Measurements from ENCODE around the gene TRABD. TPM values are rescaled to one million over a fixed set of nuclear protein-coding genes. Genes with fewer than 3 reads are reported as not detected.

The TRABD gene
- total RNA-seq, 2 experiments from 2014 or later = 115 to 129 TPM

DNA sequence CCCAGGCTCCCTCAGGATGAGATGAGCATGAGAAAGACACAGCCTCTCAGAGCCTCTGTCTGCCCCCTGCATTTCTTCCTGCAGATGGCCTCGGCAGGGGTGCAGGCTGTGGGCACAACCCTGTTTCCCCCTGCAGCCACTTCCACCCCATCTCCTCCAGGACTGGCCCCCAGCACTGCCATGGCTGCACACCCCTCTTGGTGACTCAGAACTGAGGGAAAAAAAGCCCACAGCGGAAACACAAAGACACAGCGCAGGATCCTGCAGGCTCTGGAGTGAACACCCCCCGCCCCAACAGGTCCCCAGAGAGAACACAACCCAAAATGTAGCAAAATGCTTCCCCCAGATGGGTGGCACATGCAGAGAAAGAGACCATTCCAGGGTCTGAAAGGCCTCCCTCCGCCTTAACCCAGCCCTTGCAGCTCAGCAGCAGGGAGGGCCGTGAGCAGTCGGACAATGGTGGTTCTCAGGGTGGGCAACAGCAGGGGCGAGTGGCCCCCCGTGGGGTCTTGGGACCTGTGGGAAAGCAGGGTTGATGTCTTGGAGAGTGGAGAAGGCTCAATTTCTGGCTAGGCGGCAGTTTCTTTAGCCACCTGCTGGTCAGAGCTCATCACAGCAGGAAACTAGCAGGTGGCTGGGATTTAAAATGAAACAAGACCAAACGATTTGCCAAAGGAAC is 51.2 kb downstream of the TRABD start:
- no peak overlapping the region for H3K4me3 Mint-ChIP-seq
- CTCF ChIA-PET = interaction anchor here (0.6 to 1.9 kb wide), 5 partner anchors 14 to 214 kb away, joined by 3 to 9 read pairs (median 3); partner anchors contain the start of gene HDAC10
- H3K27me3 Mint-ChIP-seq (ENCODE audit: low read depth) = no peaks in the 10 kb centered on the region
- DNase-seq (no peak), ATAC-seq (no peak)
- peaks cover 22% of the 10 kb centered on the region for H3K4me1 Mint-ChIP-seq (ENCODE audit: low read depth)
- H3K36me3 Mint-ChIP-seq (ENCODE audit: low read depth) = peaks cover 46% of the 10 kb centered on the region
- POLR2A ChIA-PET = no interaction called here
- H3K27ac Mint-ChIP-seq = no peak overlapping the region
- H3K9me3 Mint-ChIP-seq (ENCODE audit: insufficient read depth) = no peaks in the 10 kb centered on the region

DNA sequence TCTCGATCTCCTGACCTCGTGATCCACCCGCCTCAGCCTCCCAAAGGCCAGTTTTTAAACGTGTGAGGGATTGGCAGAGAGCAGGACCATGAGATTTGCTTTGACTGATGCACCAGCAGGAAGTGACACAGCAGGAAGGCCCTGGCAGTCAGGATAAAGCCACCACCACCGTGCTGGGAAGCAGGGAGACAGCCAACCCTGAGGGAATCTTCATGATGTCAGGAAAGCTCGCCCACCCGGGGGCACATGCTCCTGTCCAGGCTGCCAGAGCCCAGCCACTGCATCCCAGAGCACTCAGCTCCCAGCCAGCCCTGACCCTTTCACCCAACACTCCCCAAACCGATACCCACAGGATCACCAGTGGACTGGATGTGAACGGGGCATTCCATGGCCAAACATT is 53.0 kb downstream of the TRABD start:
- Mint-ChIP-seq H3K4me1 (ENCODE audit: low read depth) (peaks cover 35% of the 10 kb centered on the region), H3K36me3 (ENCODE audit: low read depth) (peaks cover 41% of the 10 kb centered on the region), H3K4me3 (no peak overlapping the region), H3K9me3 (ENCODE audit: insufficient read depth) (no peaks in the 10 kb centered on the region), H3K27ac (no peak overlapping the region), H3K27me3 (ENCODE audit: low read depth) (no peaks in the 10 kb centered on the region)
- CTCF ChIA-PET = interaction anchor here (0.7 to 3.0 kb wide), 2 partner anchors 12 to 472 kb away, joined by 3 to 9 read pairs; partner anchors contain the start of gene HDAC10
- no peak for ATAC-seq
- no peak for DNase-seq
- POLR2A ChIA-PET = no interaction called here

DNA sequence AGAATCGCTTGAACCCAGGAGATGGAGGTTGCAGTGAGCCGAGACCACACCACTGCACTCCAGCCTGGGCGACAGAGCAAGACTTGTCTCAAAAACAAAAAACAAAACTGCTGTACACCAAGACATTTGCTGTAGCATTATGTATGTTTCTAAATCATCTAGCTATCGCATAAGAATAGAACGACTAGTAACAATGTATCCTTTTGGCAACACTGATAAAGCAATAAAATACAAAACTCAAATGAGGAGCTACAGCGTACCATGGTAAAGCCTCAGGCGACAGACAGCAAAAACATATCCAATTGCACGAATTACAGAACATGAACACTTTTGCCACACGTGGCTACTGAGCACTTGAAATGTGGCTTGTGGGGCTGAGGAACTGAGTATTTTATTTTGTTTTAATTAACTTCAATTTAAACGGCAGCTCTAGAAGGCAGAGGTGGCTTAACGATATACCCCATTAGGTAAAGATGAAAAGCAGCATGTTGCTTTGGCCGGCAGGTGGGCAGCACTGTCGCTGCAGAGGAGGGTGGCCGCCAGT is 56.8 kb downstream of the TRABD start:
- ChIA-PET CTCF (interaction anchor here (0.7 to 2.8 kb wide), 8 partner anchors 10 to 449 kb away, joined by 3 to 15 read pairs (median 3); partner anchors contain the start of gene SCO2), POLR2A (no interaction called here)
- Mint-ChIP-seq H3K36me3 (ENCODE audit: low read depth) (peaks cover 30% of the 10 kb centered on the region), H3K9me3 (ENCODE audit: insufficient read depth) (no peaks in the 10 kb centered on the region), H3K4me3 (peak overlapping the region; percentile 95), H3K27ac (peak overlapping the region; percentile 43), H3K27me3 (ENCODE audit: low read depth) (no peaks in the 10 kb centered on the region), H3K4me1 (ENCODE audit: low read depth) (peaks cover 36% of the 10 kb centered on the region)
- ATAC-seq = no peak
- no peak for DNase-seq

DNA sequence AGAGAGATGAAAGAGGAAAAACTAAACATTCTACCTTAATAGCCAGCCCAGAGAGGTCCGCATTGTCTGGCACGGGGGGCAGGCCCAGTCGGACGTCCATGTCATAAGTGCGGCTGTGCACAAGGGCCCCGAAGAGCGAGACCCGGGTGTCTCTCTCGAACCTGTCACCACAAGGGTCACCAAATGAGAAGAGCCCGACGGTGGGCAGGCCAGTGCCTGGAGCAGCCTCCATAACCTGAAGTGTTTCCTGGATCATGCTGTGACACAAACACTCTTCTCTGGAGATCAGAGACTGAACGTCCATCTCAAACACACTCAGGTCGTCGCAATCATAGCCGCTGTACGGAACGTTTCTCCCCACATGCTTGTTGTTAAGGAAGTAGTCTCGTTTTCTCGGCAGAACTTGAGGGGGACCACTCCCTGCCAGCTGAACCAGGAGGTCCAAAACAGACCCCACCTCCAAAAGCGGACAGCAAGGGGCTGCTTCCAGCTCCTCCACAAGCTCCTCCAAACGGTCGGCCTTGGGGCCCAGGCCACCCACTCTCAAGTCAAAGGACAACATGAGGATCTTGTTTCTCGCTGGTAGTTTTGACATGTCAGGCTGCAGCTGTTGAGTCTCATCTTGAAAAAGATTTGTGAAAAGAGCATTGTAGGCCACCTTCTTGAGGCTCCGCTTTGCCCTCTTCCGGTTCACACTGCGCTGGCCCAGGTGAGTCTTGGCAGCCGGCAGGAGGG is 58.1 kb downstream of the TRABD start:
- no peaks in the 10 kb centered on the region for H3K9me3 Mint-ChIP-seq (ENCODE audit: insufficient read depth)
- CTCF ChIA-PET = interaction anchor here (0.7 to 1.9 kb wide), 12 partner anchors 9 to 384 kb away, joined by 3 to 5 read pairs (median 3); partner anchors contain the start of gene SCO2
- no peaks in the 10 kb centered on the region for H3K27me3 Mint-ChIP-seq (ENCODE audit: low read depth)
- H3K27ac Mint-ChIP-seq = peak overlapping the region; percentile 99
- H3K36me3 Mint-ChIP-seq (ENCODE audit: low read depth) = peaks cover 31% of the 10 kb centered on the region
- H3K4me1 Mint-ChIP-seq (ENCODE audit: low read depth) = peaks cover 40% of the 10 kb centered on the region
- no peak for DNase-seq
- no peak for ATAC-seq
- POLR2A ChIA-PET = interaction anchor here (0.6 to 3.1 kb wide), 13 partner anchors 11 to 377 kb away, joined by 3 to 14 read pairs (median 3); partner anchors contain the start of genes PLXNB2 and SCO2
- H3K4me3 Mint-ChIP-seq = peak overlapping the region; percentile 95

DNA sequence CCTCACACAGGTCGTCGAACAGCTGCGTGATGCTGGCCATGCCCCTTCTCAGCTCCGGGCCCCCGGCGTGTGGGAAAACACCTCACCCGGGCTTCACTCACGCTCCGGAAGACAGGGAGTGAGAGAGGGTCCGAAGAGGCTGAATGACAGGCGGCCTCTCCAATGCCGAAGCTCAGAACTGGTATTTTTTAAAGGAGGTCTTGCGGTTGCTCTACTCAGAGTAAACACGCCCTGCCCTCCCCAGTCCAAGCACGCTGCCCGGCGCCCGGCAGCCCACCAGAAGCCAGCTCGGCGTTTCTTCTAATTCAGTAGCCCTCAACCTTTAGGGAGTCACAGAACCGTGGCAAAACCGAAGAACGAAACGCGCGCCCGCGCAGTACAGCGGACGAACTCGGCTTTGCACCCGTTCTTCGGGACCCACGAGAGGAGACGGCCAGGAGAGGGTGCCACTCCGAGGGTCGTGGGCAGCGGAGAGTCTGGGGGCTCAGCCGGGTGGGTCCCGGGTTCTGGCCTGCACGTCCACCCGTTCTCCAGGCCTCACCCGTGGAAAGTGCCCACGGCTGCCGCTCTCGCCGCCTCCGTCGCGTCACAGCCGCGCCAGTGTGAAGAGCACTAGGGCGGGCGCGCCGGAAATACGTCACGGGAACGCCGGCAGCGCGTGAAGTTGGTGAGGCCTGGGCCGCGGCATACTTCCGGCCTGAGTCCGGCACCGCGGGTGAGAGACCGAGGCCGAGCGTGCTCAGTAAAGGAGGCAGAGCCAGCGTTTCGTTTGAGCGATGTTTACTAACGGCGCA is 58.9 kb downstream of the TRABD start, which contains the start of gene TUBGCP6:
Gene TUBGCP6 (minus strand): TSS at position 604 of the 794 bp plus-strand sequence. CDS start 564 bp downstream, at position 40.
- ATAC-seq = peak; percentile 81
- peaks cover 41% of the 10 kb centered on the region for H3K4me1 Mint-ChIP-seq (ENCODE audit: low read depth)
- H3K9me3 Mint-ChIP-seq (ENCODE audit: insufficient read depth) = no peaks in the 10 kb centered on the region
- DNase-seq = peak; percentile 95
- peak within 1 kb of the TSS; percentile 95 for H3K4me3 Mint-ChIP-seq
- ChIA-PET POLR2A (interaction anchor here (0.6 to 3.1 kb wide), 12 partner anchors 10 to 376 kb away, joined by 3 to 14 read pairs (median 4); partner anchors contain the start of genes PLXNB2 and SCO2), CTCF (interaction anchor here (0.7 to 1.9 kb wide), 12 partner anchors 8 to 383 kb away, joined by 3 to 5 read pairs (median 3); partner anchors contain the start of gene SCO2)
- H3K27me3 Mint-ChIP-seq (ENCODE audit: low read depth) = no peaks in the 10 kb centered on the region
- H3K27ac Mint-ChIP-seq = peak within 1 kb of the TSS; percentile 99
- peaks cover 31% of the 10 kb centered on the region for H3K36me3 Mint-ChIP-seq (ENCODE audit: low read depth)

DNA sequence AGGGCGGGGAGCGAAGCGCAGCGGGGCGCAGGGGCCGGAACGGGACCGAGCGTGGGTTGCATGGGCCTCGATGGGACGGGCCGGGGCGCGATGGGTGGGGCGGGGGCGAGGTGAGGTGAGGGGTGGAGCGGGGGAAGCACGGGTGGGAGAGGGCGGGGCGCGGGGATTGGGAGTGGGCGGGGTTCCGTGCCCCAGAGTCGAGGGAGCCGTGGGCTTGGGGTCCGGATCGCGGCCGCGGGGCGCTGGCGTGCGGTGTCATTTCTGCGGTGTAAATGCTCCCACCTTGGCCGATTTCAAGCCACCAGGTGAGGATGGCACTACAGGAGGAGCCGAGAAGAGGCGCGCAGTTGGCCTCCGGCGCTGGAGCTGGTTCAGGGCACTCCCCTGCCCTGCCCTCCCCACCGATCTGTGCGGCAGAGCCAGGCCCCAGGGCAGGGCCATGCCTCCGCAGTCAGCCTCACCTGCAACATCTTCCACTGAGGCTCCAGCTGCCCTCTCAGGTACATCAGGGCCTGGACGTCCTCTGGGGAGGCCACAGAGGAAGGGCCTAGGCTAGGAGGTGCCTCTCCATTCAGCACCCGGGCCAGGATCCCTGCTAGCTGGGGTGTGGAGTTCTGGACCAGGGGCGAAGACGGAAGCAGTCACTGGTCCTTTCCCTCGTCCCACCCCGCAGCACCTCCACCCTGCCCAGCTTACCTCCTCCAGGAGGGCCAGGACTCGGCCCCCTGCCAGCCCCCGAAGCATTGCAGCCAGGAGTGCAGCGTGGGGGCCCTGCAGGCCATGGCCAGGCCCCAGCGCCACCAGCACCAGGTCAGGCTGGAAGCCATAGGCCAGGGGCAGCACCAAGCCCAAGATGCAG is 59.7 kb downstream of the TRABD start:
- Mint-ChIP-seq H3K9me3 (ENCODE audit: insufficient read depth) (no peaks in the 10 kb centered on the region), H3K27ac (peak overlapping the region; percentile 99), H3K27me3 (ENCODE audit: low read depth) (no peaks in the 10 kb centered on the region), H3K36me3 (ENCODE audit: low read depth) (peaks cover 25% of the 10 kb centered on the region), H3K4me1 (ENCODE audit: low read depth) (peaks cover 48% of the 10 kb centered on the region), H3K4me3 (peak overlapping the region; percentile 95)
- ChIA-PET CTCF (interaction anchor here (1.9 kb wide), 2 partner anchors 96 to 252 kb away, joined by 5 read pairs; no protein-coding TSS in a partner anchor), POLR2A (interaction anchor here (2.1 to 3.1 kb wide), 2 partner anchors 55 to 376 kb away, joined by 6 to 14 read pairs; no protein-coding TSS in a partner anchor)
- ATAC-seq (peak; percentile 17), DNase-seq (no peak)

DNA sequence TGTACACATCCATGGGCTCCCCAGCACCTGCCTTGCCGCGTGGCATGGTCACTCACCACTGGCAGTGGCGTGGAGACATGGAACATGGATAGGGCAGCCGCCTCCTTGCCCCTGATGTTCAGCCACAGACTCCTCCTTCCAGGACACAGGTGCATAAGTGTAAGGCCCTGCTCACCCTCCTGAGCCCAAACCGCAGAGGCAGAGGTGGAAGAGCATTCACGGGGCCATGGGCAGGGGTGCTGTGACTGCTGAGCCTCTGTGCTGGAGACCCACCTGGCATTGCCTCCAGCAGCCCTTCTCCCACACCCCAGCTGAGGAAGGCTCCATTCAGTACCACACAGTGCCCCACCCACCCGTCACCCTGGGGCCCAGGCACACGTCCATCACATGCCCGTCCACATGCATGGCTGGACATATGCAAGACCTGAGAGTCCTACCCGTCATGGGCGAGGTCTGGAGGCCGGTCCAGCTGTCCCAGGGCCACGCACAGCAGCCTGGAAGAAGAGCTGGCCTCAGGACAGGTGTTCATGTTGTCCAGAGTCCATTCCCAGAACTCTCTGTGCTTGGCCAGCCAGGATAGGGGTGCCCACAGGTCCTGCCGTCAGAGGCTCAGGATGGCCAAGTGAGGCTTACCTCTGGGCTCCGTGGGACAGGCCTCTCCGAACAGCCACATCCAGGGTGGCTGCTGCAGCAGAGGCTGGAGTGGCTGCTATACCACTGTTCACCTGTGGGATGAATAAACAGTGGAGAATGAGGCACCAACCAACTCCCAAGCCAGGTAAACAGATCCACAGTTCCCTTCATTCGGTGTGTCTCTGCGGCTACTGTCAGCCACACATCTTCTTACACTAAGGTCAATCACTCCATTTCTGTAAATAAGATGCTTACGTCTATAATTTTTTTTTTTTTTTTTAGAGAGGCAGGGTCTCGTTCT is 60.8 kb downstream of the TRABD start:
- no peak for ATAC-seq
- Mint-ChIP-seq H3K27me3 (ENCODE audit: low read depth) (no peaks in the 10 kb centered on the region), H3K9me3 (ENCODE audit: insufficient read depth) (no peaks in the 10 kb centered on the region), H3K36me3 (ENCODE audit: low read depth) (peaks cover 22% of the 10 kb centered on the region), H3K4me3 (peak overlapping the region; percentile 95), H3K27ac (peak overlapping the region; percentile 99), H3K4me1 (ENCODE audit: low read depth) (peaks cover 45% of the 10 kb centered on the region)
- CTCF ChIA-PET = interaction anchor here (1.9 kb wide), 1 partner anchor 95 kb away, joined by 5 read pairs; no protein-coding TSS in a partner anchor
- DNase-seq = no peak
- POLR2A ChIA-PET = interaction anchor here (3.1 kb wide), 1 partner anchor 56 kb away, joined by 14 read pairs; no protein-coding TSS in a partner anchor

DNA sequence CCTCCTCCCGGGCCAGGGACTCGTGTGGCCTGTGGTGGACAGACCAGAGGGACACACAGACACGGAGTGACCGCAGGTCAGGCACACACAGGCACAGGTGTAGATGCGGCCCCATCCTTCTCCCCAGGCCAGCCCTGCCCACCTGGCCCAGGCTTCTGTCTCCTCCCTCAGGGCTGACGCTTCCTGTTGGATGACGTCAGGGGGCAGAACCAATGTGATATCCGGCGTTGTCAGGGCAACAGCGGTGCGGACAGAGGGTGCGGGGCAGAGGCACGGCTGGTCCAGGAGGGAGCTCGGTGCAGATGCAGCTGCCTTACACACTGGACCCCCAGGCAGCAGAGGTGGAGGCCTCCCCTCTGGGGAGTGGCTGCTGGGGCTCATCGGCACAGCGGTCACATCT is 62.0 kb downstream of the TRABD start:
- POLR2A ChIA-PET = no interaction called here
- Mint-ChIP-seq H3K27ac (peak overlapping the region; percentile 80), H3K36me3 (ENCODE audit: low read depth) (peaks cover 17% of the 10 kb centered on the region), H3K9me3 (ENCODE audit: insufficient read depth) (no peaks in the 10 kb centered on the region), H3K4me1 (ENCODE audit: low read depth) (peaks cover 34% of the 10 kb centered on the region), H3K4me3 (peak overlapping the region; percentile 34), H3K27me3 (ENCODE audit: low read depth) (no peaks in the 10 kb centered on the region)
- CTCF ChIA-PET = no interaction called here
- peak; percentile 74 for DNase-seq
- ATAC-seq = no peak

DNA sequence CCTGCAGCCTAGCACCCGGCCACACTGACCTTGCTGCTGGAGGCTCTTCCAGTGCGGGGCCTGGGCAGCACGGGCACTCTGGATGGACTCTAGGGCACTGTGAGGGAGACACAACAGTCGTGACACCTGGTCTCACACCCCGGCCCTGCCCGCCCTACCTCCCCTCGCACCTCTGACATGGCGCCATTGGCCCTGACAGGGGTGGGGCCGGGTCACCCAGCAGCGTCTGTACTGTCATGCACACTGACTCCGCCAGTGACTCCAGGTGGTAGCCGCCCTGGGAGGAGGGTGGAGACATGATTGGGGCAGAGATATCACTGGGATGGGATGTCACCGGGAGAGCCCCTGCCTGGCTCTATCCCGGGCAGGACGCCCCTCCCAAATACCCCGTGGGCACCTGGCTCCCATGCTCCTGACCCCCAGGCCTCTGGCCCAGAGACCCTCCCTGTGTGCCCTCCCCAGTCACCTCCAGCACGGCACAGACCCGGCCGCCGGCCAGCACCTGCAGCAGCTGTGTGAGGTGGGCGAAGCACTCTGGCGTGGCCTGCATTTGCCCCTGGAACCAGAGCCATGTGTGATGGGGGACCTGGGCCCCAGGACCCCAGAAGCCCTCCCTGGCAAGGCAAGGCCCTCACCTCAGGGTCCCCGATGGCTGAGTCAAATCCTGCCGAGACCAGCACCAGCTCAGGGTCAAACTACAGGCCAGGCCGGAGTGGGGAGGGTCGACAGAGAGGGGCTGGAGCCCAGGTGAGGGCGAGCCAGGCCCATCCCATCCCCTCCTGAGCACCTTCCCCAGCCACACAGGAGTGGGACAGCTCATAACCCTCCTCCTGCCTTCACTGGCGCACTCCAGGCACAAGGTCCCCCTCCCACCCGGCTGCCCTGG is 62.7 kb downstream of the TRABD start:
- CTCF ChIA-PET = no interaction called here
- no peak for ATAC-seq
- peaks cover 32% of the 10 kb centered on the region for H3K4me1 Mint-ChIP-seq (ENCODE audit: low read depth)
- no peaks in the 10 kb centered on the region for H3K9me3 Mint-ChIP-seq (ENCODE audit: insufficient read depth)
- POLR2A ChIA-PET = no interaction called here
- H3K36me3 Mint-ChIP-seq (ENCODE audit: low read depth) = peaks cover 17% of the 10 kb centered on the region
- H3K27ac Mint-ChIP-seq = peak overlapping the region; percentile 80
- H3K4me3 Mint-ChIP-seq = no peak overlapping the region
- no peaks in the 10 kb centered on the region for H3K27me3 Mint-ChIP-seq (ENCODE audit: low read depth)
- DNase-seq = no peak
